Daoy (cell line): ENCODE data around the gene NHS. TPM values are rescaled to one million over a fixed set of nuclear protein-coding genes. Genes with fewer than 3 reads are reported as not detected.

Source experiments
- DNase-seq: peaks from one replicate; pipeline ENCODE4 v3.0.0-alpha.2; 2015; ENCODE audit warnings: low read depth
- total RNA-seq: library from RNA; depleted of rRNA; stranded (reverse); fragments of >200 nt; shearing (Covaris generic); gene quantifications from 2 replicates; pipeline ENCODE4 v1.2.3, GENCODE V29; 2014

Gene NHS
- total RNA-seq, 1 experiment from 2014 or later, result 1.3 TPM

DNA sequence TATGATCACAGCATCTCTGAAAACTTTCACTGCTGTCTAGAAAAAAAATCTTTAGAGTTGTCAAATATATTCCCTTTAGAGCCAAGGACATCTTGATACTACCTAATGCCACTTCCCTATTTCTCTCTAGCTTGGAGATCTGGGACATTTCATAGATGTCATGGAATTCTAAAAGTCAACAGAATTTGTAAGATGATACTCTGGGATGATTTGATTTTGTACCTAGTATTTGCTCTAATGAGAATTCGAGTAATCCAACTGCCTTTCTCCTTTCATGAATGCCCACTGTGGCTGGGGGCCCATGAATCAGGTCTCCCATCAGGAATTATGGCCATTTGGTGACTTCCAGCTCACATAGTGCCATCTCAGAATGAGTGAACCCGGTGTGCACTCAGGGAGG lies 73.2 kb downstream of the NHS start:
- DNase-seq, result no peak

DNA sequence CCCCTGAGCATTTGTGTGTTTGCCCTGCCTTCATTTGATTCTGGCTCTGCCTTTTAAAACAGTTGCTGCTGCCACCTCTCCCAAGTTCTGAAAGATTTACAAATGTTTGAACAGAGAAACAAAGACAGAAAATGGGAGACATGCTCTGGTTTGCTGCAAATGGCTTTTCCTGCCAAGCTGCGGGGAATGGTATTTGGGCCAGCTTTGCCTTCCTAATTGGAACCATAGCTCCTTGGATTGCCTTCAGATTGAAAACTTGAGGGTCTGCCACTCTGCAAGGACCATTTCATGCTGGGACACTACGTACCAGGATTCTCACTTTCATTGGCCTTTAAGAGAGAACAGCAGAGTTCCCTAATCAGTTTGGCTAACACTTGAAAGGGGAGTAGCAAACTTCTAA lies 74.9 kb downstream of the NHS start:
- no peak for DNase-seq

DNA sequence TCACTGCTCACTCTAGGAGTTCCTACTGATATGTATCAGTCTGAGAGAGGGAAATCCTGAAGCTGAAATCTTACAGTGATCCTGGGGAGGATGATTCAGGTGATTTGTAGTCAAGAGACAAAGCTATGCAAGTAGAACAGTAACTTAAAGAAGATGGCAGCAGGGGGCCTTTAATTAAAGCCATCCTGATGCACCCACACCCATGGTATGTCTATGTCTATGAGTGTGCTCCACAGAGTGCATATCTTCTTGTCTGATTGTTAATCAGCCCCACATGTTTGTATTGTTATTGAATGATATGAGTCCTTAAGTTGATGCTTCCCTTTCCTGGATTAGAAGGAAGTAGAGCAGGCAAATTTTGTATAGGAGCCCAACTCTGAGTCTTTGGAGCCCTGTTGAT lies 78.8 kb downstream of the NHS start:
- DNase-seq, result no peak

DNA sequence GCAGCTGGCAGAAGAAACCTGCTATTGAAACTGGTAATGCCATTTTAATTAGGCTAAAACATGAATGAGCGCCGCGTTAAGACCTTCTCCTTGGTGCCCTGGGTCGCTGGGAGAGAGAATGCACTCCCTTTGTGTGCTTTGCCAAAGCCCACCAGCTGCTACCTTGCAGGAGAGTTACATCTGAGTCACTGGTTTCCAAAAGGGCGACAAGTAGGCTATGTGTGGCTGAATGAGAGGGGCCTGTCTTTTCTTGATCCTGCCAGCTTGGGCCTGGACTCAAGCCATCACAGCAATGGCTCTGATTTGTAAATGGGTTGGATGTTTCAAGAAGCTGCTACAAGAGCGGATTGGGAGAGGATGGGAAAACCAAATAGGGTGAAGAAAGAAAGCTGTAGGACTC lies 81.5 kb downstream of the NHS start:
- no peak for DNase-seq

DNA sequence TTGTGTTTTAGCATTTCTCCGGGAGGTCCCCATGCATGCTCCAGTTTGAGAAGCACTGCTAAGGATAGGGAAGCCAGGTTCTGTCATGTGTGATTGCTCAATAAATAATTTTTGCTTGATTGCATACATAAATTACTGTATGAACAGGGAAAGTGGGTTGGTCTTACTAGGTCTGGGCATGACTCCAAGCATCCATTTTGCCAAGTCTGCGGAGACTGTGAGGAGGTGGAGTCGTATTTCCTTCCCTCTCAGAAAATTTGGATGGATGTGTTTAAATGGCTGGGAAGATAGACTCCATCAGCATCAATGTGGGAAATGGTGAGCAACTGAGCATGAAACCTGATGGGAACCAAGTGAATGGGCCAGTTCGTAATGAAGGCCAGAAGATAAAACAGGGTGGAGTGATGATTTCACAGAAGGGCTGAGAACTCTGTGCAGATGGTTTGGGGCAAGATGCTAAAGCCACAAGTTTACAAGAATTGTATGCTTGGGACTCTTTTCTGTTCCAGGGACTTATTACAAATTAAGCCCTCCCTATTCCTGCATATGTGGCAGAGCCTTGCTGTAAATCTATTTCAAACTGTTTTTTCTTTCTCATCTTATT lies 84.1 kb downstream of the NHS start:
- DNase-seq, result peak; percentile 18

DNA sequence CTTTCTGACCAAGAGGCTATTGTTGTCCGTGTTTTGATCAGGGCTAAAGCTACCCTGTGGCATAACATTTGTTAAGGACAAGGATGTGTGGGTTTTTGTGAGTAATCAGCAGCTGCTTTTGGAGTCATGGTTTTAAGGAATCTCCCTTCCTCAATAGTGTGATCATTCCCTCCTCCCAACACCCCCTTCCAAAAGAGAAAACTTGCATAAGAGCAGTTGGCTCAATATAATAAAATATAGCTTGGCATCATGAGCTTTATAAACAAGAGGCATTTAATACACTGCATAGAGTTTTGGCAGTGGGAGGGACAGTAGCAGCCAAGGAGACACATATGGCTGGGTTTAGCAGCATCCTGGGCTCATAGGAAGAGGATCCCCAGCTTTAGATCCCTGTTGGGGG lies 84.7 kb downstream of the NHS start:
- DNase-seq, result no peak

DNA sequence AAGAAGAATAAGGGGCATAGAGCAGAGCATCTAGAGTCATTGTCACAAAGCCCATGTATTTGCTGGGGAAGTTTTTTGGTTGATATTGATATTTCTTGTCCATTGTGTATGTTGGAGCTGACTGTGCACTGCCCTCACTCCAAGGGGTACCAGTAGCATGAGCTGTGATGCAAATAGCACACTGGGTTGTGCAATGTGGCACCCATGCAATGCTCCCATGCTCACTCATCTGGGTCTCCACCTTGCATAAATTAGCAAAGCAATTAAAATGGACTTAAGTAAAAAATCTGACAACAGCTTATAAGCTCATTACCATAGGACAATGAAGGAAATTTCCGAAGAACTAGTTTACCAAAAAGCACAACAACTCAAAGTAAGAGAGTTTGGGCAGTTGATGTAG lies 87.9 kb downstream of the NHS start:
- DNase-seq, result no peak

DNA sequence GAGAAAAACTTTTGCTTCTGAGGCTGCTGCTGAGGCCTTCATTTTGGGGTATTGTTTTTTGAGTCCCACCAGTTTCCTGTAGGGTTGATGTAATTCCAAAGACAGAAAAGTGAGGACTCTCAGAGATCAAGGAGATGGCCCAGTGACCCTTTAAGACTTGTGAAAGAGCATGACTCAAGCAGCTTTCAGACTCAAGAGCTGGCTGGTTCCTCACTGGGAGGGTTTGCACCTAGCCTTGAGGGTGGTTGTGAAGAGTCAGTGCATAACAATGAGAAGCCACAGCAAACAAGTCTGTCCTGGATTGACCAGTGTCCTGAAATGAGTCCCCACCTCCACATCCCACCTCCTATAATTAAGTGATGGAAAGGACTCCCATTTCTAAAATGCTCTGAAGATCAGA lies 89.2 kb downstream of the NHS start:
- no peak for DNase-seq

DNA sequence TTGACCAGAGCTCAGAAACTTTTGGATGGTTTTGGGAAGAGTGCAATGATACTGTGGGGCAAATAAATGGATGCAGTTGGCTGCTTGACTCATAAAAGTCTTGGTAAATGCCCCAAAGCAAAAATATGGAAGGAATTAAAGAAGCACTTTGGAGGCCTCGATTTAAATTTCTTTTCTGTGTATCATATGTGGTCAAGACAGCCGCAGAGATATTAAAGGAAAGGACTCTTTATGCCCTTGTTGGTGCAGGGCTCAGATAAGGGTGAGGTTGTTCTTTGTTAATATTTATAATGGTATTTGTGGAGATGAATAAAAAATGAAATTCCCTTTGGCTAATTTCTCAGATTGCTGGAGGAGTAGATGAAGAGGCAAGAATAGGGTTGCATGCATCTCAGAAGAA lies 90.2 kb downstream of the NHS start:
- no peak for DNase-seq

DNA sequence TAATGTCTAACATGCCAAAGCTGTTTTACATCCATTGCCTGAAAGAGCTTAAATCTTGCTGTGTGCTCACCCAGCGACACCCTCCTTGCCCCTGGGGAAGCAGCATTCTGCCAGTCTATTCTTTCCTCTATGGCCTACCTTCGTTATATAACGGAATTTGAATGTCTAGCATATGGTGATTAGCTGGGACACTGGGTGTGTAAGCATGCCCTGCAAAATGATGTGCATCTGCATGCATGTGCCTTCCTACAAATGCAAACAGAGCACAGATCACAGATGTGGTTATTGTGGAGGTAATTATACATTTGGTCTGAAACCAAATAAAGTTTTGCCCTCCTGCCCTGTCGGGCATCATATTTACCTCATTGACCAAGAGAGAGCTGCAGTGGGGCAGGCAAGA lies 90.8 kb downstream of the NHS start:
- DNase-seq, result no peak

DNA sequence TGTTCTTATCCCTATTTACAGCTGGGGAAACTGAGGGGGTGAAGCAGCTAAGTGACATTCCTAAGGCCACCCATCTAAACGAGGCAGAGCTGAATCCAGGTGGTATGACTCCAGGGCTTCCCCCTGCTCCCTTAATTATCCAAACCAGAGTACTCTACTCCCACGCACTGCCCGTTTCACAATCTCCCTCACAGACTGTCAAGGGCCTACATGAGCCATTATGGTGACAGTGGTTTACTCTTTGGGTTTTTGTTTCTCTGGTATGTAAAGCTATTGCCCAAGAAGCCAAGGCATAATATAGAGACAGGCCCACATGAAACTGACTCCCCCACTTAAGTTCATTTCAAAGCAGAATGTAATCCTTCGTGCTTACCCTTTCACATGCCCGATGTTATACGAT lies 95.1 kb downstream of the NHS start:
- peak; percentile 47 for DNase-seq

DNA sequence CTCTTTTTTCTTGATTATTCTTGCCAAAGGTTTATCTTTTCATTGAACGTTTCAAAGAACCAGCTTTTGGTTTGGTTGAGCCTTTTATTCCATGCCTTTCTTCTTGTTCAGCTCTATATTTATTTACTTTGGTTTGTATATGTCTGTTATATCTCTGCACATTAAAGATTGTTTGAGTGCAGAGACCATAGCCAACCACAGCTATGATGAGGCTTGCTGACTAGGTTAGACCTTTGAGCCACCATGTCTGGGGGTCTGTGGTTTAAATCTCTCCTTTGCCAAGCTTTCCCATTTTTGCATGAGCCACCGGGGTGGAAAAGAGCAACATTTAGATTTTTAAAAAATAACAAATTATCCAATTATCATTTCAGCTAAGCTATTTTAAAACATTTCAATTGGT lies 96.1 kb downstream of the NHS start:
- no peak for DNase-seq

DNA sequence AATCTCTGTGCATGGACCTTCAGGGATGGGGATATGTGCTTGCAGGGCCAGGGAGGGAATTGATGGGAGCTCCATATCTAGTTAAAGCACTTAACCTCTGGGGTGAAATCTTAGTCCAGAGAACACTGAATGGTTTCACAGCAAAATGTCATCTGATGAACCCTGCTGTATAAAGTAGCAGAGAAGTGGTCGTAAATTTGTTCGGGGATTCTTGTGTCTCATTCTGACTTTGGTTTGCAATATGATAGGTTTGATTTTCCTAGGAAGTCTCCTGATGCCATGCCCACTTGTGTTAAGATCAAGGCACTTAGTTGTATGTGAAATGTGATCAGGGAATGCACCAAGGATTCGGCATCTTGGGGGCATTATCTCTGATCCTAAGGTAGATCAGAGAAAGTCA lies 96.9 kb downstream of the NHS start:
- DNase-seq, result no peak

DNA sequence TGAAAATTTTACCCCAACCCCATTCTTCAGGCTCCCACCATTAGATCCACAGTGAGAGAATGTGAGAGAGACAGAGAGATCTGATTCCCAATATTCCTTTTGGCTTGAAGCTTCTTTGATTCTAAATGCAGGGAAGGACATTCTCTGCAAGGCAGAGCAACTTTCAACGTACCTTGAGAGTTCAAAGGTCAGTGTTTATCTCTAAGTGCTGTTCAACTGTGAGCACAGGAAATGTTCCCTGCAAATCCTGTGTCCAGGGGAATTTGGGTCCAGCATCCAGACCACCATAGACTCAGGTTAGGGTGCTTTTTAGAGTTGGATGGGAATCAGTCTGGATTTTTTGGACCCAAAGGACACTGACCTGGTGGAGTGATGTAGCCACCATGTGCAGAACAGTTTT lies 97.4 kb downstream of the NHS start:
- DNase-seq, result no peak

DNA sequence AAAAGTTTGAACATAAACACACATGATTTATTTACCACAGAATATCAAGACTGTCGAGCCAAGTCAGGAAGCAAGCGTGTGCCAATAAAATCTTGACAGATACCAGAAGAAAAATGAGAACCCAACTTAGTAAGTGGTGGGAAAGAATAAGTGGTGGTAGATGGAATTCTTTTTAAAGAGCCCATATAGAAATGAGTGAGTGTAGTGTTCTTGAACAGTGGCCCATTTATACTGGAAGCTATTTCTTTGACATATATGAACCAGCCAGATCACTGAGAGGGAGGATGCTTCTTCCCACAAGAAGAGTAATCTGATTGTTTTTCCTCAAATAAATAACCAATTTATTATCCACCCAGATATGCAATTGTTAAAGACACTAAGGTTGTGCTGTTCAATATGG lies 98.0 kb downstream of the NHS start:
- no peak for DNase-seq

DNA sequence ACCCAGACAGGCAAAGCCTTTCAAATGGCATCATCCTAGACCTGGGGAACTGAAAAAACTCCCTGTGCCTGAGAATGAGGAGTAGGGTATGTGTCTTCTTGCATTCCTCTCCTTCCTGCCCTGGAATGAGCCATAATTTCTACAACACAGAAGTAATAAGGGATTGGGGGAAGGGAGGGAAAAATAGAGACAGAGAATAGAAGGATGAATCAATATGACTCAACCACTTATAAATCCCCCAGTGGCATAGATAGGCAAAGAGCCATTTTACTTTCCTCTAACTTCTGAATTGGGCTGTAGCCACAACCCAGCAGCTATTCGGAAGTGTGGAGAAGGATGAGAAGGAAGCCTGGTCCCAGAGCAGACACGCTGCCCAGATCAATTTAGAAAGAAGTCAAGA lies 99.9 kb downstream of the NHS start:
- peak; percentile 46 for DNase-seq

DNA sequence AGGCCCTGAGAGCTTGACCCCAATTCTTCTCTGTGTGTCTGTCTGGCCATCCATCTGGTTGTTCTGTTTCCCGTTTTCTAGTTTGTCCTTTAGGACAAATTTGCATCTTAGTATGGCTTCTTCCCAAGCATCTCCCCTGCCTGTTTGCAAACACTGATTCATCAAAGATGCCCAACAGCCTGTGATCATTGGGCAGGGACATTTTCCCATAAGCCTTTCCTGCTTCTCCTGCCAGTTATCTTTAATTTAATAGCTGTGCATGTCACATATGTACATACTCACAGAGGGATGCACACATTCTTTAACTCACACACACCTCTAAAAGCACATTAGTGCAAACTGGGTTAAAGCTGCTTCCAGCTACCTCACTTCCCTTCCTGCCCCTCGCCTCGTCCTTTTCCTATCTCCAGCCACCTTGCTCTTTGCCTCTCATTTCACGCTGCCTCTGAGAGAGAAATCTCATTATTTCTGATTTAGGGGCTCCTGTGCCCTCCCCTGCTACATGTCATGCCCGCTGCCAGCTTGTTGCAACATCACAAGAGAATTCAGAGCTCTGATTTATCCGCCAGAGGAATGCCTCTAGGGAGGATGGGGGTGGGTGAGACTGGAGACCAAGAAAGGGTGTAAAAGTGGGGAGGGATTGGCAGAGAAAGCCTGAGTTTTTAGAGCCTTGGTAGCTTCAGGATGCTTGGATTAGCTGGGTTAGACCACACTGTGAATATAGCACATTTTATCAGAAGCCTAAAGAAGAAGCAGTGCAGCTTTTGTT lies 100.6 kb downstream of the NHS start:
- DNase-seq, result peak; percentile 7

DNA sequence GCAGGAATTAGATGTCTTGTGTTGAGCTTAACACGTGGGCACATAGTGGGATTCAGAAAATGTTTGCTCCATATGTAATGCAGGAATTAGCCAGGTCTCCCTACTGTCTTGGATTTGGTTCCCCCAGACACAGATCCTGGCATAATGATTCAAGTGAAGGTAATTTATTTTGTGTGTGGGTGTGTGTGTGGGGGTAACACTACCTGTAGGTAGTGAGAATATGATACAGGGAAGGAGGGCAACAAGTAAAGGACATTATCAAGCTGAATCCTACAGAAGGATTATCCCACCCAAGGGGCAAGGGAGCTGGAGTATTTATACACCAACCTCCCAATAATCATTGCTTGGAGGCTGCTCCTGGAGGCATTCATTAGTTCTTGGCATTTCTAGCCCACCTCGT lies 101.4 kb downstream of the NHS start:
- no peak for DNase-seq

DNA sequence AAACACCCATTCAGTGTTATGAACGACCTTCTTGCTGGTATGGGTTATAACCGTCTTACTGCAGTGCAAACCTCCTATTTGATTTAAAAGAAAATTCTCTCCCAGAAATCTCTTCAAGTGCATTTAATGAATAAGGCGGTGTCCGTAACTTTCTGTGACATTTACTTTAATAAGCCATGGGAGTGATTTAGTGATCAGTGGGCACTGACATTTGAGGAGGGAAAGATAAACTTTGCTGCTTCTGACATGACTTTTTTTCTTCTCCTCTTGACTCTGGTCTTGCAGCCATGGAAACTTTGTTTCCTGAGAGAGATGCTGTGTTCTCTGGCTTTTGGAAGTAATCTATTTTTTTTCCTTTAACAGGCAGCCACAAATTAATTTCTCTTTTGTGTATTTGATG lies 106.1 kb downstream of the NHS start:
- DNase-seq, result no peak

DNA sequence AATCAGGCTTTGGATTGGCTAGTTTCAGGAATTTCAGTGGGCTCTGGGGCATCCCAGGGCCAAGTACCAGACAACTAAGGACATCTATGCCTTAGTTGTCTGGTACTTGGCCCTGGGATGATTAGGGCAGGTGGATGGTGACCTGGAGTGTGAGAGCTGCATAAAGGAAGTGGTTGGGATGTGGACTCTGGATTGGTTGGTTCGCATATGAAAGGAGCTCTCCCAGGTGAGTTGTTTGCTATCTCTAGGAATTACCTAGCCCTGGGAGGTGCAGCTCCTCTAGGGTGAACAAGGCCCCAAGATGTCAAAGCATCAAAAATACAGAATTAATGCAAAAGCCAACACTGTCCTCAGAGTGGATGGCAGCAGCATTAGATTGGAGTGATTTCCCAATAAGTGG lies 109.6 kb downstream of the NHS start:
- DNase-seq, result no peak

DNA sequence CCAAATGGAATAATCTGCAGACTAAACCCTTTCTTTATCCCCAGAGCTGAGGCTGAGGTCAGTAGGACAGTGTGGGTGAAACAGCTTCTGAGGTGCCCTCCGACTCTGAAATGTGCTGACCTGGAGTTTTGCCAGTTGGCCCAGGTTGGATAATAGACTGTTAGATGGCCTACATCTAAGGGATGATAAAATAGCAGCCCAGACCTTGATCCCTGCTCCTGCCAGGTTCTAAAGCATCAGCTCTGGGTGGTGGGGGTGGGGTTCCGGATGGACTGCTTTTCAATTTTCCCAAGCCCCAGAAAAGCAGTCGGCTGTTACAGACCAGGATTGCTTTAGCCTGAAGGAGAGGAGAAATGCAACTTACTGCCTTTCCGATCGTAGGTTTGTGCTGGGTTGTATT lies 110.4 kb downstream of the NHS start:
- no peak for DNase-seq

DNA sequence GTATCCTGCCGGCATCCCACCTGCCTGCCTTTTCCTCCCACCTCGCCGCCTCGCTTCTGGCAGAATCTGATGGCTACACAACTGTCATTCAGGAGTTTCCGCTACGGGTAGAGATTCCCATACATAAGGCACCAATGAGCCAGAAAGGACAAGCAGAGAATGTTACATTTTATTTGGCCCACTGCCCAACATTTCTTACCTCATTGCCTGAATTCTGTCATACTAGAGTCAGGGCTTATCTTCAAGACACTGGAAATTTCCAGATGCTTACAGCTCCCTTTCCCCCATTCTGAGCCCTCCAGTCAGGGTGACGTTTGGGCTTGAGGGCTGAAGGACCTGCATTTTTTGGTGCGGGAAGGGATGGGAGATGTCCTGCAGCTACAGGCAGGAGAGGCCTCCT lies 113.0 kb downstream of the NHS start:
- no peak for DNase-seq

DNA sequence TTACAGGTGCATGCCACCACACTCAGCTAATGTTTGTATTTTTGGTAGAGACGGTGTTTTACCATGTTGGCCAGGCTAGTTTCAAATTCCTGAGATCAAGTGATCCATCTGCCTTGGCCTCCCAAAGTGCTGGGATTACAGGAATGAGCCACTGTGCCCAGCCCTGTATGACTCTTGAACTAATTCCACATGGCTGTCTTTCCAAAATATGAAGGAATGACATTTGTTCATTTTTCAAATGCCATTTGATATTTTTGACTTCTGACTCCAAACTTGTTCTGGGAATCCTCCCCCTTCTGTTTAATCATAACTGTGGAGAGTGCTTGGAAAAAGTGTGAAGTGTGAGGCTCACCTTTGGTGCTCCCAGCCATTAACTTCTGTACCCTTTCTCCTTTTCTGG lies 119.2 kb downstream of the NHS start:
- no peak for DNase-seq

DNA sequence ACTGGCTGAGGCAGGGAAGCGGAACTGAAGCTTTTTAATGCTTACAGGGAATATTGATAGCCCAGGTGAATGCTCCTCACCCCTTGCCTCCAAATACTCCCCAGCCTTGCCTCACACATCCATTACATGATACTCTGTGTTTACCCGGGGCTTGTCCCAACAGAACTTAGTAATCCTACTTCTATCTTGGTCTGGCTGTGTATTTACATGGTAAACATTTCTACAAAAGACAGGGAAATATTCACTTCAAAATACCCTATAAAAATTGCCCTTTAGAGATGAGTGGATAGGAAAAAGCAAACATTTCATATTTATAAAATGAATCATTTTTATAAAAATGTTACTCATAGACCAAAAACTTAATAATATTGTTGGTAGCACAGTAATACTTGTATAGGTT lies 120.1 kb downstream of the NHS start:
- no peak for DNase-seq
